Measurements from ENCODE around the gene BPIFB6. TPM values are rescaled to one million over a fixed set of nuclear protein-coding genes. Genes with fewer than 3 reads are reported as not detected.

The BPIFB6 gene
- total RNA-seq, 1 experiment from 2014 or later, result not detected

DNA sequence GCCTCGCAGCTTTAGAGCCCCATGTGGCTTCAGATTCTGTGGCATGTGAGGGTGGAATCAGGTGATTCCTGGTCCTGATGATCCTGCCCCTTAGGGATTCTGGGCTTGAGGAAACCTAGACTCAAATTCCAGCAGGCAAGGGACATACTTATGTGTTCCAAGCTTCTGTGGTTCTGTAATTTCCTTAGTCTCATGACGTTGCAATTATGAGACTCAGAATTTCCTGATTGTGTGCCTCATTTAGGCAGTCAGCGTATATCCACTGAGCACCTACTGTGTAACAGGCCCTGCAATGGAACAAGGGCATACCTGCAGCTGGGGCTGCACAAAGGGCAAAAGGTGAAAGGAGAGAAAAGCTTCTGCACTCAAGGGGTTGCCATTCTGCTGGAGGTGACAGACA lies 36.4 kb downstream of the BPIFB6 start:
- no peak for ATAC-seq
- Mint-ChIP-seq H3K4me3 (no peak overlapping the region), H3K27me3 (ENCODE audit: low read depth) (no peaks in the 10 kb centered on the region; the same call in 1 of the 2 replicates), H3K9me3 (peaks cover 1% of the 10 kb centered on the region), H3K27ac (no peak overlapping the region), H3K4me1 (no peaks in the 10 kb centered on the region), H3K36me3 (no peaks in the 10 kb centered on the region)
- TF ChIP-seq, protein P1, sequence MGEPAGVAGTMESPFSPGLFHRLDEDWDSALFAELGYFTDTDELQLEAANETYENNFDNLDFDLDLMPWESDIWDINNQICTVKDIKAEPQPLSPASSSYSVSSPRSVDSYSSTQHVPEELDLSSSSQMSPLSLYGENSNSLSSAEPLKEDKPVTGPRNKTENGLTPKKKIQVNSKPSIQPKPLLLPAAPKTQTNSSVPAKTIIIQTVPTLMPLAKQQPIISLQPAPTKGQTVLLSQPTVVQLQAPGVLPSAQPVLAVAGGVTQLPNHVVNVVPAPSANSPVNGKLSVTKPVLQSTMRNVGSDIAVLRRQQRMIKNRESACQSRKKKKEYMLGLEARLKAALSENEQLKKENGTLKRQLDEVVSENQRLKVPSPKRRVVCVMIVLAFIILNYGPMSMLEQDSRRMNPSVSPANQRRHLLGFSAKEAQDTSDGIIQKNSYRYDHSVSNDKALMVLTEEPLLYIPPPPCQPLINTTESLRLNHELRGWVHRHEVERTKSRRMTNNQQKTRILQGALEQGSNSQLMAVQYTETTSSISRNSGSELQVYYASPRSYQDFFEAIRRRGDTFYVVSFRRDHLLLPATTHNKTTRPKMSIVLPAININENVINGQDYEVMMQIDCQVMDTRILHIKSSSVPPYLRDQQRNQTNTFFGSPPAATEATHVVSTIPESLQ (CRISPR knock-in tag; IDR thresholded peaks at IDR 0.05), result no peak
- TF ChIP-seq ETV6 (CRISPR knock-in tag; IDR thresholded peaks at IDR 0.05) (no peak), ZNF219 (CRISPR knock-in tag; IDR thresholded peaks at IDR 0.05; ENCODE audit: borderline replicate concordance) (no peak), ZNF396 (CRISPR knock-in tag; IDR thresholded peaks at IDR 0.05; ENCODE audit: borderline replicate concordance) (no peak), TCF7 (CRISPR knock-in tag; IDR thresholded peaks at IDR 0.05; ENCODE audit: low read depth) (no peak), ZNF263 (CRISPR knock-in tag; IDR thresholded peaks at IDR 0.05; ENCODE audit: low read depth) (no peak)
- TF ChIP-seq, protein P2, sequence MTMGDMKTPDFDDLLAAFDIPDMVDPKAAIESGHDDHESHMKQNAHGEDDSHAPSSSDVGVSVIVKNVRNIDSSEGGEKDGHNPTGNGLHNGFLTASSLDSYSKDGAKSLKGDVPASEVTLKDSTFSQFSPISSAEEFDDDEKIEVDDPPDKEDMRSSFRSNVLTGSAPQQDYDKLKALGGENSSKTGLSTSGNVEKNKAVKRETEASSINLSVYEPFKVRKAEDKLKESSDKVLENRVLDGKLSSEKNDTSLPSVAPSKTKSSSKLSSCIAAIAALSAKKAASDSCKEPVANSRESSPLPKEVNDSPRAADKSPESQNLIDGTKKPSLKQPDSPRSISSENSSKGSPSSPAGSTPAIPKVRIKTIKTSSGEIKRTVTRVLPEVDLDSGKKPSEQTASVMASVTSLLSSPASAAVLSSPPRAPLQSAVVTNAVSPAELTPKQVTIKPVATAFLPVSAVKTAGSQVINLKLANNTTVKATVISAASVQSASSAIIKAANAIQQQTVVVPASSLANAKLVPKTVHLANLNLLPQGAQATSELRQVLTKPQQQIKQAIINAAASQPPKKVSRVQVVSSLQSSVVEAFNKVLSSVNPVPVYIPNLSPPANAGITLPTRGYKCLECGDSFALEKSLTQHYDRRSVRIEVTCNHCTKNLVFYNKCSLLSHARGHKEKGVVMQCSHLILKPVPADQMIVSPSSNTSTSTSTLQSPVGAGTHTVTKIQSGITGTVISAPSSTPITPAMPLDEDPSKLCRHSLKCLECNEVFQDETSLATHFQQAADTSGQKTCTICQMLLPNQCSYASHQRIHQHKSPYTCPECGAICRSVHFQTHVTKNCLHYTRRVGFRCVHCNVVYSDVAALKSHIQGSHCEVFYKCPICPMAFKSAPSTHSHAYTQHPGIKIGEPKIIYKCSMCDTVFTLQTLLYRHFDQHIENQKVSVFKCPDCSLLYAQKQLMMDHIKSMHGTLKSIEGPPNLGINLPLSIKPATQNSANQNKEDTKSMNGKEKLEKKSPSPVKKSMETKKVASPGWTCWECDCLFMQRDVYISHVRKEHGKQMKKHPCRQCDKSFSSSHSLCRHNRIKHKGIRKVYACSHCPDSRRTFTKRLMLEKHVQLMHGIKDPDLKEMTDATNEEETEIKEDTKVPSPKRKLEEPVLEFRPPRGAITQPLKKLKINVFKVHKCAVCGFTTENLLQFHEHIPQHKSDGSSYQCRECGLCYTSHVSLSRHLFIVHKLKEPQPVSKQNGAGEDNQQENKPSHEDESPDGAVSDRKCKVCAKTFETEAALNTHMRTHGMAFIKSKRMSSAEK (CRISPR knock-in tag; IDR thresholded peaks at IDR 0.05; ENCODE audit: borderline replicate concordance), result no peak
- ChIA-PET CTCF (interaction anchor here (1.1 to 3.1 kb wide), 5 partner anchors 10 to 165 kb away, joined by 3 to 8 read pairs (median 5); no protein-coding TSS in a partner anchor), POLR2A (no interaction called here)
- DNase-seq (ENCODE audit: low spot score), result no peak

DNA sequence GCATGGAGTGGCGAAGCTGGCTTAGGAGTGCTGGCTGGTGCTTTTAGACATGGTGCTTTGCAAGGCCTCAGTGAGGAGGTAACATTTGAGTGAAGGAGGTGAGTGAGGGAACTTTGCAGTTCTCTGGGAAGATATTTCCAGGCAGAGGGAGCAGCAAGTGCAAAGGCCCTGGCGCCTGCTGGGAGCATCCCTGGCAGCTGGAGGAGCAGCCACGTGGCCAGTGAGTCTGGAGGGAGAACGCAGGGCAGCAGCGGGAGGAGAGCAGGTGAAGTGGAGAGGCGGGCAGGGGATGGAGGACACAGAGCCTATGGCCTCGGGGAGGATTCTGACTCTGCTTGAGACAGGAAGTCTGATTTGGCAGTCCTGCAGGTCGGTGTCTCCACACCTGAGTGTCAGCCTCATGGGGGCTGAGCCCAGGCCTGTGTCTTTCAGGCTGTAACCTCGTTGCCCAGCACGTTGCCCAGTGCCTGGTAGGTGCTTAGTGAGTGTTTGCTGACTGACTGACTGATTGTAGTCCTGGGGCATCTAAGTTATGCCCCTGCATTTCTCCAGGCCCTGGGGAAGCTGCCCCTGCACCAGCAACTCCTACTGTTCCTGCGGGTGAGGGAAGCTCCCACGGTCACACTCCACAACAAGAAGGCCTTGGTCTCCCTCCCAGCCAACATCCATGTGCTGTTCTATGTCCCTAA lies 36.9 kb downstream of the BPIFB6 start:
- Mint-ChIP-seq H3K9me3 (peaks cover 5% of the 10 kb centered on the region), H3K4me3 (no peak overlapping the region), H3K36me3 (no peaks in the 10 kb centered on the region), H3K4me1 (no peaks in the 10 kb centered on the region), H3K27me3 (ENCODE audit: low read depth) (no peaks in the 10 kb centered on the region; the same call in 1 of the 2 replicates), H3K27ac (no peak overlapping the region)
- POLR2A ChIA-PET, result no interaction called here
- CTCF ChIA-PET, result interaction anchor here (1.3 to 3.1 kb wide), 4 partner anchors 9 to 144 kb away, joined by 3 to 8 read pairs (median 4); no protein-coding TSS in a partner anchor
- no peak for DNase-seq (ENCODE audit: low spot score)
- no peak for ATAC-seq
- TF ChIP-seq, protein P3, sequence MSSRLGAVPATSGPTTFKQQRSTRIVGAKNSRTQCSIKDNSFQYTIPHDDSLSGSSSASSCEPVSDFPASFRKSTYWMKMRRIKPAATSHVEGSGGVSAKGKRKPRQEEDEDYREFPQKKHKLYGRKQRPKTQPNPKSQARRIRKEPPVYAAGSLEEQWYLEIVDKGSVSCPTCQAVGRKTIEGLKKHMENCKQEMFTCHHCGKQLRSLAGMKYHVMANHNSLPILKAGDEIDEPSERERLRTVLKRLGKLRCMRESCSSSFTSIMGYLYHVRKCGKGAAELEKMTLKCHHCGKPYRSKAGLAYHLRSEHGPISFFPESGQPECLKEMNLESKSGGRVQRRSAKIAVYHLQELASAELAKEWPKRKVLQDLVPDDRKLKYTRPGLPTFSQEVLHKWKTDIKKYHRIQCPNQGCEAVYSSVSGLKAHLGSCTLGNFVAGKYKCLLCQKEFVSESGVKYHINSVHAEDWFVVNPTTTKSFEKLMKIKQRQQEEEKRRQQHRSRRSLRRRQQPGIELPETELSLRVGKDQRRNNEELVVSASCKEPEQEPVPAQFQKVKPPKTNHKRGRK (CRISPR knock-in tag; IDR thresholded peaks at IDR 0.05; ENCODE audit: borderline replicate concordance), result no peak
- TF ChIP-seq, protein P4, sequence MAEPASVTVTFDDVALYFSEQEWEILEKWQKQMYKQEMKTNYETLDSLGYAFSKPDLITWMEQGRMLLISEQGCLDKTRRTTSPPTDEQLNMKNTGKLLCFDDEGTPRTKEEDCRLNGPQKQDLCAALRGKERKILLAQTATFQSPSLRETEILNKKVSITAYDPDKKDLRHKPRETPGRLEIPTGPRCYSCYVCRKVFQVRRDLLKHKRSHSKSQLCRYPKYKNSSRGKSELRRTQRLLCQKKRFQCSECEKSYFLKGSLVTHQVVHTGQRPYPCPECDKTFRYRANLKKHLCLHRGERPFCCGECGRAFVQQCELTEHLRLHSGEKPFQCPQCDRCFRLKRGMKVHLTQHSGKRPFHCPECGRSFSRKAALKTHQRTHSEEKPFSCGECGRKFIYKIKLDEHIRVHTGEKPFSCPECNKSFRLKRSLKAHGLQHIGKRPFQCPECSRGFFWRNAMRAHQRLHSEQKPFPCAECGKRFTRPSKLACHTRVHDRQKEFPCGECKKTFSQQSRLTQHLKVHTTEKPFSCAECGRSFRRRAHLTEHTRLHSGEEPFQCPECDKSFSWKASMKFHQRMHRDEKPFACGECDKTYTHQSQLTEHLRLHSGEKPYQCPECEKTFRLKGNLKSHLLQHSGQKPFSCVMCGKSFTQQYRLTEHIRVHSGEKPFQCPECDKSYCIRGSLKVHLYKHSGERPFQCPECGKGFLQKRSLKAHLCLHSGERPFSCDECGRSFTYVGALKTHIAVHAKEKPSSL (CRISPR knock-in tag; conservative IDR thresholded peaks at IDR 0.05), result no peak
- no peak for TF ChIP-seq SMAD3 (CRISPR knock-in tag; IDR thresholded peaks at IDR 0.05; ENCODE audit: borderline replicate concordance)
- TF ChIP-seq ZNF396 (CRISPR knock-in tag; IDR thresholded peaks at IDR 0.05; ENCODE audit: borderline replicate concordance), result no peak
- no peak for TF ChIP-seq MXD4 (CRISPR knock-in tag; IDR thresholded peaks at IDR 0.05; ENCODE audit: borderline replicate concordance)
- TF ChIP-seq, protein P5, sequence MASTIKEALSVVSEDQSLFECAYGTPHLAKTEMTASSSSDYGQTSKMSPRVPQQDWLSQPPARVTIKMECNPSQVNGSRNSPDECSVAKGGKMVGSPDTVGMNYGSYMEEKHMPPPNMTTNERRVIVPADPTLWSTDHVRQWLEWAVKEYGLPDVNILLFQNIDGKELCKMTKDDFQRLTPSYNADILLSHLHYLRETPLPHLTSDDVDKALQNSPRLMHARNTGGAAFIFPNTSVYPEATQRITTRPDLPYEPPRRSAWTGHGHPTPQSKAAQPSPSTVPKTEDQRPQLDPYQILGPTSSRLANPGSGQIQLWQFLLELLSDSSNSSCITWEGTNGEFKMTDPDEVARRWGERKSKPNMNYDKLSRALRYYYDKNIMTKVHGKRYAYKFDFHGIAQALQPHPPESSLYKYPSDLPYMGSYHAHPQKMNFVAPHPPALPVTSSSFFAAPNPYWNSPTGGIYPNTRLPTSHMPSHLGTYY (CRISPR knock-in tag; IDR thresholded peaks at IDR 0.05), result no peak
- TF ChIP-seq SMAD4 (CRISPR knock-in tag; IDR thresholded peaks at IDR 0.05), result no peak
- TF ChIP-seq, protein P6, sequence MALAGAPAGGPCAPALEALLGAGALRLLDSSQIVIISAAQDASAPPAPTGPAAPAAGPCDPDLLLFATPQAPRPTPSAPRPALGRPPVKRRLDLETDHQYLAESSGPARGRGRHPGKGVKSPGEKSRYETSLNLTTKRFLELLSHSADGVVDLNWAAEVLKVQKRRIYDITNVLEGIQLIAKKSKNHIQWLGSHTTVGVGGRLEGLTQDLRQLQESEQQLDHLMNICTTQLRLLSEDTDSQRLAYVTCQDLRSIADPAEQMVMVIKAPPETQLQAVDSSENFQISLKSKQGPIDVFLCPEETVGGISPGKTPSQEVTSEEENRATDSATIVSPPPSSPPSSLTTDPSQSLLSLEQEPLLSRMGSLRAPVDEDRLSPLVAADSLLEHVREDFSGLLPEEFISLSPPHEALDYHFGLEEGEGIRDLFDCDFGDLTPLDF (CRISPR knock-in tag; IDR thresholded peaks at IDR 0.05), result no peak
- no peak for TF ChIP-seq GRHL2 (CRISPR knock-in tag; IDR thresholded peaks at IDR 0.05; ENCODE audit: insufficient replicate concordance, severe bottlenecking)
- TF ChIP-seq, protein P1 (CRISPR knock-in tag; IDR thresholded peaks at IDR 0.05), result no peak
- TF ChIP-seq NFYB (CRISPR knock-in tag; conservative IDR thresholded peaks at IDR 0.05; ENCODE audit: low read depth), result no peak
